ENCODE measurements around the gene ZNF57. TPM values are rescaled to one million over a fixed set of nuclear protein-coding genes. Genes with fewer than 3 reads are reported as not detected.
A peak's percentile ranks its signal among the peaks of the same experiment; 100 is the strongest.

ZNF57 gene
- total and polyA plus RNA-seq, 9 of the 15 experiments (the other 6 are each of a cell fraction or from before 2014, with no cell fraction given), result 3.9 to 13.5 (median 7.8) TPM

DNA sequence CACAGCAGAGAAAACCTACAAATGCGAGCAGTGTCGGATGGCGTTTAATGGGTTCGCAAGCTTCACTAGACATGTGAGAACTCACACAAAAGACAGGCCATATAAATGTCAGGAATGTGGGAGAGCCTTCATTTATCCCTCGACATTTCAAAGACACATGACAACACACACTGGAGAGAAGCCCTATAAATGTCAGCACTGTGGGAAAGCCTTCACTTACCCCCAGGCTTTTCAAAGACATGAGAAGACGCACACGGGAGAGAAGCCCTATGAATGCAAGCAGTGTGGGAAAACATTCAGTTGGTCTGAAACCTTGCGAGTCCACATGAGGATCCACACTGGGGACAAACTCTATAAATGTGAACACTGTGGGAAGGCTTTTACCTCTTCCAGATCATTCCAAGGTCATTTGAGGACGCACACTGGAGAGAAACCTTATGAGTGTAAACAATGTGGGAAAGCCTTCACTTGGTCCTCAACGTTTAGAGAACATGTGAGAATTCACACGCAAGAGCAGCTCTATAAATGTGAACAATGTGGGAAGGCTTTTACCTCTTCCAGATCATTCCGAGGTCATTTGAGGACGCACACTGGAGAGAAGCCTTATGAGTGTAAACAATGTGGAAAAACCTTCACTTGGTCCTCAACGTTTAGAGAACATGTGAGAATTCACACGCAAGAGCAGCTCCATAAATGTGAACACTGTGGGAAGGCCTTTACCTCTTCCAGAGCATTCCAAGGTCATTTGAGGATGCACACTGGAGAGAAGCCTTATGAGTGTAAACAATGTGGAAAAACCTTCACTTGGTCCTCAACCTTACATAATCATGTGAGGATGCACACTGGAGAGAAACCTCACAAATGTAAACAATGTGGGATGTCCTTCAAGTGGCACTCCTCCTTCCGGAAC, 16.8 kb downstream of the ZNF57 start (continued):
- peak in 1 of 2 experiments; percentile 90; a peak in 1 of 3 replicates for TF ChIP-seq CBX3 (IDR thresholded peaks at IDR 0.05; ENCODE audit: borderline replicate concordance in 1 of 2, low read length in 2 of 2)
- no peak for TF ChIP-seq SMARCA5 (IDR thresholded peaks at IDR 0.05)
- peak; percentile 49; the same call in 1 of the 2 replicates for TF ChIP-seq CBX5 (IDR thresholded peaks at IDR 0.05; ENCODE audit: borderline replicate concordance, low read depth)
- TF ChIP-seq TRIM24 (IDR thresholded peaks at IDR 0.05), result peak in 1 of 2 experiments; percentile 40; a peak in 1 of 4 replicates
- TF ChIP-seq PYGO2 (tag; IDR thresholded peaks at IDR 0.05), result no peak
- TF ChIP-seq SMARCC2 (IDR thresholded peaks at IDR 0.05; ENCODE audit: low read depth), result no peak
- TF ChIP-seq IRF2 (CRISPR knock-in tag; IDR thresholded peaks at IDR 0.05), result no peak
- TF ChIP-seq, protein P1, sequence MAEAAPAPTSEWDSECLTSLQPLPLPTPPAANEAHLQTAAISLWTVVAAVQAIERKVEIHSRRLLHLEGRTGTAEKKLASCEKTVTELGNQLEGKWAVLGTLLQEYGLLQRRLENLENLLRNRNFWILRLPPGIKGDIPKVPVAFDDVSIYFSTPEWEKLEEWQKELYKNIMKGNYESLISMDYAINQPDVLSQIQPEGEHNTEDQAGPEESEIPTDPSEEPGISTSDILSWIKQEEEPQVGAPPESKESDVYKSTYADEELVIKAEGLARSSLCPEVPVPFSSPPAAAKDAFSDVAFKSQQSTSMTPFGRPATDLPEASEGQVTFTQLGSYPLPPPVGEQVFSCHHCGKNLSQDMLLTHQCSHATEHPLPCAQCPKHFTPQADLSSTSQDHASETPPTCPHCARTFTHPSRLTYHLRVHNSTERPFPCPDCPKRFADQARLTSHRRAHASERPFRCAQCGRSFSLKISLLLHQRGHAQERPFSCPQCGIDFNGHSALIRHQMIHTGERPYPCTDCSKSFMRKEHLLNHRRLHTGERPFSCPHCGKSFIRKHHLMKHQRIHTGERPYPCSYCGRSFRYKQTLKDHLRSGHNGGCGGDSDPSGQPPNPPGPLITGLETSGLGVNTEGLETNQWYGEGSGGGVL (CRISPR knock-in tag; IDR thresholded peaks at IDR 0.05), result no peak
- TF ChIP-seq SRSF7 (optimal IDR thresholded peaks at IDR 0.05; ENCODE audit: low read depth, low read length), result no peak
- TF ChIP-seq MTF1 (CRISPR knock-in tag; IDR thresholded peaks at IDR 0.05; ENCODE audit: borderline replicate concordance), result no peak
- TF ChIP-seq, protein P2, sequence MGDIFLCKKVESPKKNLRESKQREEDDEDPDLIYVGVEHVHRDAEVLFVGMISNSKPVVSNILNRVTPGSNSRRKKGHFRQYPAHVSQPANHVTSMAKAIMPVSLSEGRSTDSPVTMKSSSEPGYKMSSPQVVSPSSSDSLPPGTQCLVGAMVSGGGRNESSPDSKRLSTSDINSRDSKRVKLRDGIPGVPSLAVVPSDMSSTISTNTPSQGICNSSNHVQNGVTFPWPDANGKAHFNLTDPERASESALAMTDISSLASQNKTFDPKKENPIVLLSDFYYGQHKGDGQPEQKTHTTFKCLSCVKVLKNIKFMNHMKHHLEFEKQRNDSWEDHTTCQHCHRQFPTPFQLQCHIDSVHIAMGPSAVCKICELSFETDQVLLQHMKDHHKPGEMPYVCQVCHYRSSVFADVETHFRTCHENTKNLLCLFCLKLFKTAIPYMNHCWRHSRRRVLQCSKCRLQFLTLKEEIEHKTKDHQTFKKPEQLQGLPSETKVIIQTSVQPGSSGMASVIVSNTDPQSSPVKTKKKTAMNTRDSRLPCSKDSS (IDR thresholded peaks at IDR 0.05; ENCODE audit: low read depth, partially characterized antibody), result peak; percentile 86
- no peak for TF ChIP-seq HNRNPK (IDR thresholded peaks at IDR 0.05; ENCODE audit: low read depth, low read length, poor library complexity, severe bottlenecking)
- TF ChIP-seq ZNF75A (CRISPR knock-in tag; IDR thresholded peaks at IDR 0.05), result peak; percentile 96
- peak; percentile 86 for TF ChIP-seq ZNF274 (IDR thresholded peaks at IDR 0.05; ENCODE audit: borderline replicate concordance, low read depth, low read length)
- TF ChIP-seq, protein P3, sequence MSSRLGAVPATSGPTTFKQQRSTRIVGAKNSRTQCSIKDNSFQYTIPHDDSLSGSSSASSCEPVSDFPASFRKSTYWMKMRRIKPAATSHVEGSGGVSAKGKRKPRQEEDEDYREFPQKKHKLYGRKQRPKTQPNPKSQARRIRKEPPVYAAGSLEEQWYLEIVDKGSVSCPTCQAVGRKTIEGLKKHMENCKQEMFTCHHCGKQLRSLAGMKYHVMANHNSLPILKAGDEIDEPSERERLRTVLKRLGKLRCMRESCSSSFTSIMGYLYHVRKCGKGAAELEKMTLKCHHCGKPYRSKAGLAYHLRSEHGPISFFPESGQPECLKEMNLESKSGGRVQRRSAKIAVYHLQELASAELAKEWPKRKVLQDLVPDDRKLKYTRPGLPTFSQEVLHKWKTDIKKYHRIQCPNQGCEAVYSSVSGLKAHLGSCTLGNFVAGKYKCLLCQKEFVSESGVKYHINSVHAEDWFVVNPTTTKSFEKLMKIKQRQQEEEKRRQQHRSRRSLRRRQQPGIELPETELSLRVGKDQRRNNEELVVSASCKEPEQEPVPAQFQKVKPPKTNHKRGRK (tag; IDR thresholded peaks at IDR 0.05), result no peak
- 0 out of 2 replicates have a peak, but pooled peaks have one; percentile 19 for TF ChIP-seq ZEB2 (IDR thresholded peaks at IDR 0.05)

All from K562 (cell line).